Suprapubic skin (tissue), 3 donors: Measurements from ENCODE around the gene CASP3.

Source experiments
- EP300 ChIP-seq: sonication (generic); formaldehyde crosslinking; IDR thresholded peaks from one replicate; pipeline ENCODE4 v1.6.1; 2017; ENCODE audit warnings: antibody characterized with exemption
- TF ChIP-seq, protein P1 (sequence below), 2 donors: fragments of 200-600 bp in 1 of 2; fragments of 450-650 bp in 1 of 2; sonication (generic) in 1 of 2; IDR thresholded peaks; one replicate each; pipeline ENCODE4 v1.5.1; 2016 to 2019; ENCODE audit warnings: antibody characterized with exemption in 2 of 2, mild to moderate bottlenecking in 1 of 2, moderate library complexity in 1 of 2

DNA sequence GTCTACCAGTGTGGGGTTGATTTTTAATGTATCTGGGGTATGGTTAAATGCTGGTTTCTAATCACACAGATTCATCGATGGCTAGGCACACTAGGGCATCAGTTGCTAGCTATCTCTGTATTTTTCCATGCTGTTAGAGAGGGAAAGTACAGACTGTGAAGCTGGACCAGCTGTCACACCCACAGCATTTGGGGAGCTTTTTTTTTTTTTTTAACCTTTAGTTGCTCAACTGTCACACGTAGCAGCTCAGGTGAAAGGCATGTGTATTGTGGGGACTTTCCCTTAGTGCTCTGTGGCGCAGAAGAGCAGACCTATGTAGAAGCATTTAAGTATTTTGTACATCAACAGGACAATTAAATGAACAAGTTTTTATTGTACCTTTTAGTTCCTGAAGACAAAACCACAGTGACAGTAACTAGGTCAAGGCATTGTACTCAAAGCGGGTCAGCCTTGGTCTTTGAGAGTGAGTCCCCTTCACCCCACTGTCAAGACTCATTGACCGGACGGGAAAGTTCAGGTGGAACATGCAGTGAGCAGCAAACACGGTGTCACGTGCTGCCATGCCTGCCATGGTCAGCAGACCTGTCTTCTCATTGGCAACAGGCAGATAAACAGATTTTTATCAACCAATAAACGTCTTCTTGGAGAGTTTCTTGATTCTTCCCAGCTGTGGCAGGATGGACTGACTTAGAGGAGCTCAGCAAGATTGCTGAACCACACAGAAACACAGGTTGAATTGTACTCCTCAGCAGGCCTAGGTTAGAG lies 65.3 kb downstream of the CASP3 start:
- TF ChIP-seq EP300: no peak
- TF ChIP-seq, protein P1, sequence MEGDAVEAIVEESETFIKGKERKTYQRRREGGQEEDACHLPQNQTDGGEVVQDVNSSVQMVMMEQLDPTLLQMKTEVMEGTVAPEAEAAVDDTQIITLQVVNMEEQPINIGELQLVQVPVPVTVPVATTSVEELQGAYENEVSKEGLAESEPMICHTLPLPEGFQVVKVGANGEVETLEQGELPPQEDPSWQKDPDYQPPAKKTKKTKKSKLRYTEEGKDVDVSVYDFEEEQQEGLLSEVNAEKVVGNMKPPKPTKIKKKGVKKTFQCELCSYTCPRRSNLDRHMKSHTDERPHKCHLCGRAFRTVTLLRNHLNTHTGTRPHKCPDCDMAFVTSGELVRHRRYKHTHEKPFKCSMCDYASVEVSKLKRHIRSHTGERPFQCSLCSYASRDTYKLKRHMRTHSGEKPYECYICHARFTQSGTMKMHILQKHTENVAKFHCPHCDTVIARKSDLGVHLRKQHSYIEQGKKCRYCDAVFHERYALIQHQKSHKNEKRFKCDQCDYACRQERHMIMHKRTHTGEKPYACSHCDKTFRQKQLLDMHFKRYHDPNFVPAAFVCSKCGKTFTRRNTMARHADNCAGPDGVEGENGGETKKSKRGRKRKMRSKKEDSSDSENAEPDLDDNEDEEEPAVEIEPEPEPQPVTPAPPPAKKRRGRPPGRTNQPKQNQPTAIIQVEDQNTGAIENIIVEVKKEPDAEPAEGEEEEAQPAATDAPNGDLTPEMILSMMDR (IDR thresholded peaks at IDR 0.05): no peak
